ENCODE results near the gene HTR4. TPM values are rescaled to one million over a fixed set of nuclear protein-coding genes. Genes with fewer than 3 reads are reported as not detected.

HTR4 gene
- polyA plus RNA-seq, 6 donors from 2014 or later: not detected

GRCh38 chr5:148467958-148468357, 186.4 kb downstream of the HTR4 start:
- H3K9me3 Mint-ChIP-seq: no peaks in the 10 kb centered on the region
- H3K27ac Mint-ChIP-seq: no peak overlapping the region
- H3K4me3 Mint-ChIP-seq: no peak overlapping the region
- peaks cover 0 to 22% (median 8%) of the 10 kb centered on the region in 3 donors for H3K27me3 Mint-ChIP-seq
- no peaks in the 10 kb centered on the region for H3K36me3 Mint-ChIP-seq
- no peaks in the 10 kb centered on the region for H3K4me1 Mint-ChIP-seq
- DNase-seq (no peak), ATAC-seq (ENCODE audit: low read depth in 2 of 2) (no peak)

- H3K9me3 Mint-ChIP-seq: no peaks in the 10 kb centered on the region
- H3K36me3 Mint-ChIP-seq: no peaks in the 10 kb centered on the region
- H3K4me3 Mint-ChIP-seq: no peak overlapping the region
- no peak for ATAC-seq (ENCODE audit: low read depth in 2 of 2)
- H3K27me3 Mint-ChIP-seq: peaks cover 0 to 14% (median 8%) of the 10 kb centered on the region in 3 donors
- H3K27ac Mint-ChIP-seq: no peak overlapping the region
- H3K4me1 Mint-ChIP-seq: no peaks in the 10 kb centered on the region
- no peak for DNase-seq
Observed at GRCh38 chr5:148466236-148466580, 188.1 kb downstream of the HTR4 start.

GRCh38 chr5:148465381-148466235, 188.7 kb downstream of the HTR4 start:
- Mint-ChIP-seq H3K4me3 (no peak overlapping the region), H3K27me3 (peaks cover 0 to 14% (median 11%) of the 10 kb centered on the region in 3 donors), H3K9me3 (no peaks in the 10 kb centered on the region), H3K27ac (no peak overlapping the region), H3K4me1 (no peaks in the 10 kb centered on the region), H3K36me3 (no peaks in the 10 kb centered on the region)
- no peak for ATAC-seq (ENCODE audit: low read depth in 2 of 2)
- DNase-seq: no peak

- Mint-ChIP-seq H3K36me3 (no peaks in the 10 kb centered on the region), H3K9me3 (no peaks in the 10 kb centered on the region), H3K4me1 (no peaks in the 10 kb centered on the region), H3K27ac (peak overlapping the region in 1 of 6 donors; percentile 12), H3K4me3 (no peak overlapping the region), H3K27me3 (peaks cover 9 to 42% (median 27%) of the 10 kb centered on the region in 3 donors)
- DNase-seq (no peak), ATAC-seq (ENCODE audit: low read depth in 2 of 2) (no peak)
Observed at GRCh38 chr5:148459669-148460068, 194.7 kb downstream of the HTR4 start.

GRCh38 chr5:148458036-148458888, 196.1 kb downstream of the HTR4 start:
- Mint-ChIP-seq H3K27ac (no peak overlapping the region), H3K4me3 (no peak overlapping the region), H3K9me3 (no peaks in the 10 kb centered on the region), H3K27me3 (peaks cover 9 to 35% (median 34%) of the 10 kb centered on the region in 3 donors), H3K4me1 (no peaks in the 10 kb centered on the region), H3K36me3 (no peaks in the 10 kb centered on the region)
- no peak for ATAC-seq (ENCODE audit: low read depth in 2 of 2)
- no peak for DNase-seq

GRCh38 chr5:148457183-148457620, 197.1 kb downstream of the HTR4 start:
- no peaks in the 10 kb centered on the region for H3K4me1 Mint-ChIP-seq
- ATAC-seq (ENCODE audit: low read depth in 2 of 2): peak; percentile 67 to 79

GRCh38 chr5:148455185-148455584, 199.1 kb downstream of the HTR4 start:
- no peak for ATAC-seq (ENCODE audit: low read depth in 2 of 2)
- Mint-ChIP-seq H3K4me3 (no peak overlapping the region), H3K4me1 (no peaks in the 10 kb centered on the region), H3K27me3 (peaks cover 9 to 33% (median 27%) of the 10 kb centered on the region in 3 donors), H3K9me3 (no peaks in the 10 kb centered on the region), H3K36me3 (no peaks in the 10 kb centered on the region), H3K27ac (peak overlapping the region in 1 of 6 donors; percentile 75)
- no peak for DNase-seq

More at GRCh38 chr5:148457183-148457620, 197.1 kb downstream of the HTR4 start:
- Mint-ChIP-seq H3K36me3 (no peaks in the 10 kb centered on the region), H3K4me3 (no peak overlapping the region), H3K9me3 (no peaks in the 10 kb centered on the region), H3K27ac (no peak overlapping the region), H3K27me3 (peaks cover 9 to 37% (median 34%) of the 10 kb centered on the region in 3 donors)
- peak; percentile 14 for DNase-seq

GRCh38 chr5:148454576-148454975, 199.8 kb downstream of the HTR4 start:
- H3K27ac Mint-ChIP-seq: no peak overlapping the region
- H3K36me3 Mint-ChIP-seq: no peaks in the 10 kb centered on the region
- H3K9me3 Mint-ChIP-seq: no peaks in the 10 kb centered on the region
- H3K4me1 Mint-ChIP-seq: no peaks in the 10 kb centered on the region
- ATAC-seq (ENCODE audit: low read depth in 2 of 2): no peak
- DNase-seq: no peak
- peaks cover 9 to 27% (median 21%) of the 10 kb centered on the region in 3 donors for H3K27me3 Mint-ChIP-seq
- H3K4me3 Mint-ChIP-seq: no peak overlapping the region

- H3K4me1 Mint-ChIP-seq: no peaks in the 10 kb centered on the region
- H3K27me3 Mint-ChIP-seq: peaks cover 0 to 13% (median 8%) of the 10 kb centered on the region in 3 donors
- ATAC-seq (ENCODE audit: low read depth in 2 of 2) (no peak), DNase-seq (no peak)
- no peak overlapping the region for H3K4me3 Mint-ChIP-seq
- no peaks in the 10 kb centered on the region for H3K36me3 Mint-ChIP-seq
- H3K9me3 Mint-ChIP-seq: no peaks in the 10 kb centered on the region
- H3K27ac Mint-ChIP-seq: no peak overlapping the region
Observed at GRCh38 chr5:148452499-148453193, 201.7 kb downstream of the HTR4 start.

GRCh38 chr5:148446611-148447010, 207.7 kb downstream of the HTR4 start:
- H3K36me3 Mint-ChIP-seq: no peaks in the 10 kb centered on the region
- no peak overlapping the region for H3K27ac Mint-ChIP-seq
- no peak overlapping the region for H3K4me3 Mint-ChIP-seq
- no peaks in the 10 kb centered on the region for H3K27me3 Mint-ChIP-seq
- no peaks in the 10 kb centered on the region for H3K4me1 Mint-ChIP-seq
- no peak for DNase-seq
- ATAC-seq (ENCODE audit: low read depth in 2 of 2): no peak
- no peaks in the 10 kb centered on the region for H3K9me3 Mint-ChIP-seq

GRCh38 chr5:148445578-148445977, 208.7 kb downstream of the HTR4 start:
- H3K27me3 Mint-ChIP-seq: no peaks in the 10 kb centered on the region
- H3K27ac Mint-ChIP-seq: no peak overlapping the region
- no peaks in the 10 kb centered on the region for H3K4me1 Mint-ChIP-seq
- no peak for DNase-seq
- ATAC-seq (ENCODE audit: low read depth in 2 of 2): no peak
- H3K36me3 Mint-ChIP-seq: peaks cover 0 to 6% of the 10 kb centered on the region in 2 donors
- H3K4me3 Mint-ChIP-seq: no peak overlapping the region
- no peaks in the 10 kb centered on the region for H3K9me3 Mint-ChIP-seq

- Mint-ChIP-seq H3K27ac (no peak overlapping the region), H3K27me3 (no peaks in the 10 kb centered on the region), H3K4me3 (no peak overlapping the region), H3K9me3 (no peaks in the 10 kb centered on the region), H3K4me1 (no peaks in the 10 kb centered on the region), H3K36me3 (peaks cover 0 to 13% of the 10 kb centered on the region in 2 donors)
- DNase-seq (peak; percentile 14), ATAC-seq (ENCODE audit: low read depth in 2 of 2) (peak in 1 of 2 donors; percentile 52)
Observed at GRCh38 chr5:148443998-148444397, 210.3 kb downstream of the HTR4 start.

GRCh38 chr5:148443241-148443640, 211.1 kb downstream of the HTR4 start:
- H3K9me3 Mint-ChIP-seq: no peaks in the 10 kb centered on the region
- DNase-seq (no peak), ATAC-seq (ENCODE audit: low read depth in 2 of 2) (no peak)
- H3K4me1 Mint-ChIP-seq: no peaks in the 10 kb centered on the region
- H3K27me3 Mint-ChIP-seq: no peaks in the 10 kb centered on the region
- peaks cover 0 to 16% of the 10 kb centered on the region in 2 donors for H3K36me3 Mint-ChIP-seq
- no peak overlapping the region for H3K4me3 Mint-ChIP-seq
- peak overlapping the region in 1 of 6 donors; percentile 54 for H3K27ac Mint-ChIP-seq
